Measurements from ENCODE around the gene CAPS2.
"Not testable (repeated sequence)": the region's sequence is repeated elsewhere in the genome, so short reads cannot be mapped to it uniquely, and the experiment has no call there.

CAPS2 gene

GRCh38 chr12:75329918-75330826, at the start of gene CAPS2:
Gene CAPS2, minus strand, starts transcription at chr12:75330324. Its CDS starts 3,826 bp downstream, at chr12:75326498.
- peak; percentile 68 for DNase-seq

DNA sequence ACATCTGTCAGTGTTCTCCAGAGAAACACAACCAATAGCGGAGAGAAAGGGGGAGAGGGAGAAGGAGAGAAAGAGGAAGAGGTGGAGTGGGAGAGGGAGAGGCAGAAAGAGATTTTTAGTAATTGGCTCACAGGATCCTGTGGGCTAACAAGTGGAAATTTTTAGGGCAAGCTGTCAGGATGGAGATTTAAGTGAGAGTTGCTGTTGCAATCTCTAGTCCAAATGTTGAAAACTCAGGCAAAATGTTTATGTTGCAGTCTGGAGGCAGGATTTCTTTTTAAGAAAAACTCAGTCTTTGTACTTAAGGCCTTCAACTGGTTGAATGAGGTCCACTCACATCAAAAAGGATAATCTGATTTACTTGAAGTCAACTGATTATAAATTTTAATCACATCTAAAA, 48.2 kb upstream of the CAPS2 start:
- no peak for DNase-seq

DNA sequence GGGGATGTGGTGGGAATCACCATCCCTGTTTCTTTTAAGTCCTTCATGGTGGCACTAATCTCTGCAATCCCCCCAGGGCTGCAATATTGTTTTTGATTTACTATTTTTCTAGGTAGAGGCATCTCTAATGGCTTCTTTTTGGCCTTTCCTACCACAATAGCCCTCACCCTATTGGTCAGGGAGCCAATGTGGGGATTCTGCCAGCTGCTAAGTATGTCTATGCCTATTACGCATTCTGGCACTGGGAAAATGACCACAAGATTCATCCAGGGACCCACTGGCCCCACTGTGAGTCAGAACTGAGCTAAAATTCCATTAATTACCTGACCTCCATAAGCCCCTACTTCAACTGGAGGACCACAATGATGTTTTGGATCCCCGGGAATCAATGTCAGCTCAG, 44.8 kb upstream of the CAPS2 start:
- DNase-seq: no peak

DNA sequence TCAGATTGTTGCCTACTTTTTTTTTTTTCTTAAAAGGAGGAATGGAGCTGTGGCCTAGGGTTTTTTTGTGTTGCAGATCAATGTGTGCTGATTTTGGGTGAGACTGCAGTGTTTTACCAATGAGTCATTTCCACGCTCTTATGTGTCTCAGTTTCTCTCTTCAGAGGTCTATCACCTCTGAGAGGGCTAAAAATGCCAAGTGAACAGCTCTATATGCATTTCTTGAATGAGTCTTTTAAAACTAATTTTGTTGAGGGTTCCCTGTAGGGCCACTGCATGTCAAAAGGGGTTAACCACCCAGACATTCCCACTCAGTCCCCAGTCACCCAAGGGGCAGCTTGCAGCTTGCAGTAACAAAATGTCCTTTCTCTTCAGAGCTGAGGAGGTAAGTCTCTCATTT, 36.5 kb upstream of the CAPS2 start:
- DNase-seq: no peak

GRCh38 chr12:75364919-75365318, 34.8 kb upstream of the CAPS2 start:
- DNase-seq: no peak

- DNase-seq: no peak
Measured at GRCh38 chr12:75361408-75361807, 31.3 kb upstream of the CAPS2 start.

- DNase-seq: no peak
Measured at GRCh38 chr12:75360920-75361319, 30.8 kb upstream of the CAPS2 start.

DNA sequence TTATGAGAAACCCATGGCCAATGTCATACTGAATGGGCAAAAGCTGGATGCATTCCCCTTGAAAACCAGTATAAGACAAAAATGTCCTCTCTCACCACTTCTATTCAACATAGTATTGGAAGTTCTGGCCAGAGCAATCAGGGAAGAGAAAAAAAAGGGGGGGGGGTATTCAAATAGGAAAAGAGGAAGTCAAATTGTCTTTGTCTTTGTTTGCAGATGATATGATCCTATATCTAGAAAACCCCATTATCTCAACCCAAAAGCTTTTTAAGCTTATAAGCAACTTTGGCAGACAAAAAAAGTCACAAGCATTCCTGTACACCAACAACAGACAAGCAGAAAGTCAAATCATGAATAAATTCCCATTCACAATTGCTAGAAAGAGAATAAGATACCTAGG, 23.9 kb upstream of the CAPS2 start:
- no peak for DNase-seq

DNA sequence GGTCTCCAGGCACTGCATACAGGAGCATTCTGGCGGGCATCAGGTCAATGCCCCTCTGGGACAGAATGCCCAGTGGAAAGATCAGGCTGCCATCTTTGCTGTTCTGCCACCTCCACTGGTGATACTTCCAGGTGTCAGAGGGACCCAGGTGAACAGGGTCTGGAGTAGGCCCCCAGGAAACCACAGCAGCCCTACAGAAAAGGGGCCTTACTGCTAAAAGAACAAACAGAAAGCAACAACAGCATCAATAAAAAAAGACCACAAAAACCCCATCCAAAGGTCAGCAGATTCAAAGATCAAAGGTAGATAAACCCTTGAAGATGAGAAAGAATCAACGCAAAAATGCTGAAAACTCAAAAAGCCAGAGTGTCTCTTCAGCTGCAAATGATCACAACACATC, 20.3 kb upstream of the CAPS2 start:
- DNase-seq: no peak

GRCh38 chr12:75349946-75350345, 19.8 kb upstream of the CAPS2 start:
- DNase-seq: no peak

- DNase-seq: not testable (repeated sequence)
Measured at GRCh38 chr12:75346215-75346614, 16.1 kb upstream of the CAPS2 start.

DNA sequence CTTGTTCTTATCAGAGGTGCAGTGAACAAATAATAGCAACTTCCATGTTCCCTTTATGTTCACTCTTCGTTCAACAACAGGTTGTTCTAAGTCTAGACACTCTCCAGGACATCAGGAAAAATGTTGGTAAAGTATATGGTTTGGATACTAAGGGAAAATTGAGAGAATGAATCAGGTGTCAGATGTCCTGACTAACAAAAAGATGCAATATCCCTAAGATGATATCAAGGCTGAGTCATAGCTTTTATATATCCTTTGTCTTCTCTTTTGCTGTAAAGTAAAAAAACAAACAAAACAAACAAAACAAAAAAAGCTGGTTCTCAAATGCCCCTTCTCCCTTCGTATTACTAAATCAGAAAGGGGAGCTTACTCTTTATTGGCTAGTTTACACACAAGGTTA, 15.4 kb upstream of the CAPS2 start:
- DNase-seq: no peak

- no peak for DNase-seq
Measured at GRCh38 chr12:75341873-75342272, 11.7 kb upstream of the CAPS2 start.

GRCh38 chr12:75337905-75338304, 7.8 kb upstream of the CAPS2 start:
- no peak for DNase-seq

DNA sequence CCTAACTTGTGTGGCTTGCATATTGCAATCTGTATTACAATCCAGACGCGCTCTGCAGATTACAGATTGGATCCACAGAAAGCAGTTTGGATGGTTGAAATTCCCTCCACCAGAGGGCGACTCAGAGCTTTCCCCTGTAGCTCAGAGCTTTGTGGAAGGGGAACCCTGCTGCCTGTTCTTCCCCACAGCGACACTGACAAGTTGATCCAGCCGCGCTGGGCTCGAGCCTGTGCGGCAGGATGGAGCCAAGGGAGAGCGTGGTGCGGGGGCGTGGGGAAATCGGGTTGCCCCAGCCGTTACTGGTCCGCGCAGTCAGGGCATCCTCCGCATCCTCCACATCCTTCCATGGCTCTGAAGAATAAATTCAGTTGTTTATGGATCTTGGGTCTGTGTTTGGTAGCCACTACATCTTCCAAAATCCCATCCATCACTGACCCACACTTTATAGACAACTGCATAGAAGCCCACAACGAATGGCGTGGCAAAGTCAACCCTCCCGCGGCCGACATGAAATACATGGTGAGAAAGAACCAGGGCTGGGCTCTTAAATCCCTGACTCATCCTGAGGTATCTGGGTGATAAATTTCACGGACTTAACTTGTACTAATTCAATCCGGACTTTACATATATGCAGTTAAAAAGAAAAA, 4.4 kb upstream of the CAPS2 start, which contains the start of gene GLIPR1L1:
GLIPR1L1 (plus strand) TSS at position 287 of the 647 bp plus-strand sequence; CDS start at position 346, 59 bp downstream.
- DNase-seq: peak; percentile 59

GRCh38 chr12:75327642-75328041, 2.5 kb downstream of the CAPS2 start:
- no peak for DNase-seq

DNA sequence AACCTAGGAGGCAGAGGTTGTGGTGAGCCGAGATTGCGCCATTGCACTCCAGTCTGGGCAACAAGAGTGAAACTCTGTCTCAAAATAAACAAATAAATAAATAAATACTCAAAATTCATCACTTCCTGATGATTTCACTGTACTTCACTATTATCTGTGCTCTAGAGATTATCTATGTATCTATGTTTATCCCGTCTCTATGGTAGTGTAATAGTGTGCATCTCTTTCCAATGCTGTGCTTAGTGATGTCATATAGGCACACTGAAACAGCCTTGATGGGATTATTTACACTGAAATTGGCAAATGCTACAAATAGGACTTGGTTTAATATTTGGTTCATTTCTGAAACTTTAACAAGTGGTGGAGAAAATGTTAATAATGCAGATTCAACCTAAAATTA, 6.5 kb downstream of the CAPS2 start:
- DNase-seq: no peak

GRCh38 chr12:75322464-75322863, 7.7 kb downstream of the CAPS2 start:
- no peak for DNase-seq

DNA sequence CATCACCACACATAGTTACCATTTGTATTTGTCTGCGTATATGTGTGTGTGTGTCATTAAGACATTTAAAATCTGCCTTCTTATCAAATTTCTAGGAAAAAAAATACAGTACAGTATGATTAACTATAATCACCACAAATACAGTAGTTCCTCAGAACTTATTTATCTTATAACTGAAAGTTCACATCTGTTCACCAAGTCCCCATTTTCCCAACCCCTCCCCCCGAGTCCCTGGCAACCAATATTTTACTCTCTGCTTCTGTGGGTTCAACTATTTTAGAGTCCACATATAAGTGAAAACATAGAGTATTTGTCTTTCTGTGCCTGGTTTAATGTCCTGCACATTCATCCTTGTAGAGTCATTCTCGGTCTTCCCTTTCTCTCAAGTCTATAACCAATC, 12.3 kb downstream of the CAPS2 start:
- DNase-seq: no peak

DNA sequence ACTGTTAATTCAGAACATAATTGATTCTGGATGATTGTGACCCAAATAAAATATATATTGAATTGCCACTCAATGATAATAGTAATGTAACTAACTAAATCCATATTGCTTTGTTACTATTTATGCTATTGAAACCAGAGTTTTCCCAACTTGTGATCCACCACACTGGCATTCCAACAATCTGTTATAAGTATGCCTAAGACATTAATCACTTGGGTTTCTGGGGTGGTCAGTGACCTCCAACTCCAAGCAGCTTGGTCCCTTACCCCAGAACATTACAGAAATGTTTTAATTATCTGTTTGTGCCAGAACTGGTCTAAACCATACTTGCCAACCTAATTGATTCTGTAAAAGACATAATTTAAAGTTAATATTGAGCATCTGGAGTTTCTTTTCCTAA, 14.6 kb downstream of the CAPS2 start:
- DNase-seq: no peak

GRCh38 chr12:75311369-75311768, 18.8 kb downstream of the CAPS2 start:
- no peak for DNase-seq

GRCh38 chr12:75308279-75308678, 21.8 kb downstream of the CAPS2 start:
- no peak for DNase-seq

DNA sequence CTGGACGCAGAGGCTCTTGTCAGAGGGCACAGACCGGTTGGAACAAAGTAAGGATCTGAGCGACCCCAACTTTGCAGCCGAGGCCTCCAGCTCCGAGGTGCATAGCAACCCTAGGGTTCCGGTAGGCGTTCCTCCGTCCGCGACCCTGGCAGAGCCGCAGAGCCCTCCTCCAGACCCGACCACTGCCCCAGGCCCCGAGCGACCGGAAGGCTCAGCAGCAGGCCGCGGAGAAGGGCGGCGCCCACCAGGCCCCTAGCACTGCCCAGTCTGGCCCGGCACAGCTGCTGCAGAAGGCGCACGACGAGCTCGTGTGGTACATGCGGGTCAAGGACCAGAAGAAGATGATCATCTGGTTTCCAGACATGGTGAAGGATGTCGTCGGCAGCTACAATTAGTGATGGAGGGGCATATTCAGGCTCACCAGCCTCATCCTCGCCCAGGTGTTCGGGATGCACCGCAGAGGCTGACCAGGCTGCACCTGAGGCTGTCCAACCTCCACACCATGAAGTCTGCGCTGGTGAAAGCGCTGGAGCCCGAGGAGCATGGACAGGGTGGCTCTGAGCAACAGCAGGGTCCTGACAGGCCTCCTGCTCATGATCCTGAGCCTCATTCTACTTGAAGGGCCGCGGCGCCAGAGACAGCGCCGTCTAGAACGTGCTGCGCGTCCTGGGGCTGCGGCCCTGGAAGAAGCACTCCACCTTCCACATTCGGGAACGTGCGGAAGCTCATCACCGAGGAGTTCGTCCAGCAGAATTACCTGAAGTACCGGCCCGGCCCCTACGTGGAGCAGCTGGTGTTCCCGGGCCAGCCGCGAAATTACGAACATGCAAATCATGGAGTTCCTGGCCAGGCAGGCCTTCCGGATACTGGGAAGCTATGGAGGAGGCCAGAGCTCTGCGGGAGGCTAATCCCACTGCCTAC, 24.5 kb downstream of the CAPS2 start:
- no peak for DNase-seq

All from NCI-H2029 (cell line).